Stimulated activated CD4-positive, alpha-beta T cell treated with anti-CD3 and anti-CD28 coated beads, Interleukin-12 subunit alpha, Interleukin-12 subunit beta, amount 100 ng/mL, for 4 hours (primary cell): Measurements from ENCODE around the gene ZNF839.
"Not testable (repeated sequence)": the region's sequence is repeated elsewhere in the genome, so short reads cannot be mapped to it uniquely, and the experiment has no call there.

Experiments used
- DNase-seq: peaks from one replicate; pipeline ENCODE4 v3.0.0-alpha.2; 2020

The ZNF839 gene

GRCh38 chr14:102344084-102344483, 24.5 kb downstream of the ZNF839 start:
- no peak for DNase-seq

- no peak for DNase-seq
Measured at GRCh38 chr14:102344485-102344884, 24.9 kb downstream of the ZNF839 start.

GRCh38 chr14:102345232-102345631, 25.7 kb downstream of the ZNF839 start:
- no peak for DNase-seq

GRCh38 chr14:102346645-102347044, 27.1 kb downstream of the ZNF839 start:
- DNase-seq: no peak

GRCh38 chr14:102348376-102348775, 28.8 kb downstream of the ZNF839 start:
- no peak for DNase-seq

GRCh38 chr14:102351023-102351422, 31.5 kb downstream of the ZNF839 start:
- DNase-seq: no peak

- DNase-seq: not testable (repeated sequence)
Measured at GRCh38 chr14:102351593-102351992, 32.0 kb downstream of the ZNF839 start.

GRCh38 chr14:102352213-102352612, 32.7 kb downstream of the ZNF839 start:
- no peak for DNase-seq

GRCh38 chr14:102353126-102353619, 33.6 kb downstream of the ZNF839 start:
- DNase-seq: no peak

GRCh38 chr14:102356280-102356679, 36.7 kb downstream of the ZNF839 start:
- no peak for DNase-seq

- DNase-seq: no peak
Measured at GRCh38 chr14:102359341-102359740, 39.8 kb downstream of the ZNF839 start.

- DNase-seq: no peak
Measured at GRCh38 chr14:102360388-102360787, 40.8 kb downstream of the ZNF839 start.

GRCh38 chr14:102362084-102362483, 42.5 kb downstream of the ZNF839 start:
- peak; percentile 29 for DNase-seq

- DNase-seq: peak; percentile 98
Measured at GRCh38 chr14:102362545-102363181, 43.1 kb downstream of the ZNF839 start, which contains the start of the genes CINP and TECPR2. TSS of gene CINP (minus strand) at chr14:102362890. CDS start at chr14:102362851, 39 bp downstream. TSS of gene TECPR2 (plus strand) at chr14:102362941. CDS start at chr14:102376722, 13,781 bp downstream.

GRCh38 chr14:102363182-102363943, 43.8 kb downstream of the ZNF839 start:
- DNase-seq: peak; percentile 18

- no peak for DNase-seq
Measured at GRCh38 chr14:102370305-102370809, 50.8 kb downstream of the ZNF839 start.

GRCh38 chr14:102371361-102371760, 51.8 kb downstream of the ZNF839 start:
- DNase-seq: no peak

- no peak for DNase-seq
Measured at GRCh38 chr14:102373110-102373509, 53.6 kb downstream of the ZNF839 start.

GRCh38 chr14:102374264-102374663, 54.7 kb downstream of the ZNF839 start:
- no peak for DNase-seq

GRCh38 chr14:102375119-102375518, 55.6 kb downstream of the ZNF839 start:
- no peak for DNase-seq

- no peak for DNase-seq
Measured at GRCh38 chr14:102377696-102378095, 58.1 kb downstream of the ZNF839 start.

GRCh38 chr14:102378830-102379229, 59.3 kb downstream of the ZNF839 start:
- no peak for DNase-seq

GRCh38 chr14:102387086-102387485, 67.5 kb downstream of the ZNF839 start:
- DNase-seq: no peak

GRCh38 chr14:102389246-102389645, 69.7 kb downstream of the ZNF839 start:
- no peak for DNase-seq
